ENCODE results near the gene CNTN4. TPM values are rescaled to one million over a fixed set of nuclear protein-coding genes. Genes with fewer than 3 reads are reported as not detected.
"Not testable (repeated sequence)": the region's sequence is repeated elsewhere in the genome, so short reads cannot be mapped to it uniquely, and the experiment has no call there.

The CNTN4 gene
- total and polyA plus RNA-seq, 9 donors: 0.35 to 16.7 (median 3.0) TPM

DNA sequence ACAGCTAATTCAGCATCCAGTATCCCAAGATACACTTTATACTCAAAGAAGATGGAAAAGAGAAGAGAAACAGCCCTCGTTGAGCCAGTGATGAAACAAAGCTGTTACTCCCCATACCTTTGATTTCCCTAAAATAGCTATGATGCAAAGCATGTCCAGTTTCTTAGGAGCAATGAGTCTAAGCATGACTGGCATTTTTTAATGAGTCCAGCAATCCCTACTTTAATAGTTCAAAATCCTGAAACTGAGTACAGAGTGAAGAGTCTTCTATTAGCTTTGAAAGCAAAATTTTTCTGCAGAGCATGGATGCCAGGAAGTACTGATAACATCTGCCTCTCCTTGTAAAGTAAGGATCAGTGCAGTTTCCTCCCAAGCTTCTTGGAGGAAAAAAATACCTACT is 708.8 kb downstream of the CNTN4 start:
- Histone ChIP-seq H3K4me3 (no peak overlapping the region), H3K9me3 (no peaks in the 10 kb centered on the region), H3K27me3 (no peaks in the 10 kb centered on the region), H3K27ac (no peak overlapping the region), H3K36me3 (no peaks in the 10 kb centered on the region), H3K4me1 (ENCODE audit: insufficient read depth) (no peaks in the 10 kb centered on the region)
- DNase-seq: no peak
- WGBS, 3 donors: 12 to 32% (median 20%) methylated on average over 1 of the region's 1 CpG
- intact Hi-C loops (cut with DNase I): no loop called here
- no peak for TF ChIP-seq POLR2A (IDR thresholded peaks at IDR 0.05)

DNA sequence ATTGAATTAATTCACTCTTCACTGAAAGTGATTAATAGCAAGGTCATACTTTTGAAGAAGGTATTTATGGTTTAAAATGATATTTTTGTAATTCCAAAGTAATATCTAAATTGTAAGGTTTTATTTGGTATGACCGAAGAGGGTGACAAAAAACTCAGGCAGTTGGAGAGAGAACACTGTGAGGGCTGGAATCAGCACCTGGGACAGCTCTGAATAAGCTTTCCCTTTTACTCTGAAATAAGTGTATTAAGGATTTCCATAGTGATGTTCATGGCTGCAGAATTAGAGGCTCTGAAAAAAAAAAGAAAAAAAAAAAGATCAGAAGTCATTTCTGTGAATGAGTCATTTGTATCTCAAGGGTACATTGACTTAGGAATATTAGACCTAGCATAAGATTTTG is 712.1 kb downstream of the CNTN4 start:
- Histone ChIP-seq H3K4me1 (ENCODE audit: insufficient read depth) (no peaks in the 10 kb centered on the region), H3K9me3 (no peaks in the 10 kb centered on the region), H3K27ac (no peak overlapping the region), H3K4me3 (no peak overlapping the region), H3K36me3 (no peaks in the 10 kb centered on the region), H3K27me3 (no peaks in the 10 kb centered on the region)
- DNase-seq: no peak
- TF ChIP-seq EP300 (IDR thresholded peaks at IDR 0.05): no peak
- TF ChIP-seq, protein P1, sequence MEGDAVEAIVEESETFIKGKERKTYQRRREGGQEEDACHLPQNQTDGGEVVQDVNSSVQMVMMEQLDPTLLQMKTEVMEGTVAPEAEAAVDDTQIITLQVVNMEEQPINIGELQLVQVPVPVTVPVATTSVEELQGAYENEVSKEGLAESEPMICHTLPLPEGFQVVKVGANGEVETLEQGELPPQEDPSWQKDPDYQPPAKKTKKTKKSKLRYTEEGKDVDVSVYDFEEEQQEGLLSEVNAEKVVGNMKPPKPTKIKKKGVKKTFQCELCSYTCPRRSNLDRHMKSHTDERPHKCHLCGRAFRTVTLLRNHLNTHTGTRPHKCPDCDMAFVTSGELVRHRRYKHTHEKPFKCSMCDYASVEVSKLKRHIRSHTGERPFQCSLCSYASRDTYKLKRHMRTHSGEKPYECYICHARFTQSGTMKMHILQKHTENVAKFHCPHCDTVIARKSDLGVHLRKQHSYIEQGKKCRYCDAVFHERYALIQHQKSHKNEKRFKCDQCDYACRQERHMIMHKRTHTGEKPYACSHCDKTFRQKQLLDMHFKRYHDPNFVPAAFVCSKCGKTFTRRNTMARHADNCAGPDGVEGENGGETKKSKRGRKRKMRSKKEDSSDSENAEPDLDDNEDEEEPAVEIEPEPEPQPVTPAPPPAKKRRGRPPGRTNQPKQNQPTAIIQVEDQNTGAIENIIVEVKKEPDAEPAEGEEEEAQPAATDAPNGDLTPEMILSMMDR (IDR thresholded peaks at IDR 0.05): no peak
- no peak for TF ChIP-seq POLR2A (IDR thresholded peaks at IDR 0.05)
- 52 to 57% (median 53%) methylated on average over 1 of the region's 1 CpG for WGBS, 3 donors
- intact Hi-C loops (cut with DNase I): no loop called here

DNA sequence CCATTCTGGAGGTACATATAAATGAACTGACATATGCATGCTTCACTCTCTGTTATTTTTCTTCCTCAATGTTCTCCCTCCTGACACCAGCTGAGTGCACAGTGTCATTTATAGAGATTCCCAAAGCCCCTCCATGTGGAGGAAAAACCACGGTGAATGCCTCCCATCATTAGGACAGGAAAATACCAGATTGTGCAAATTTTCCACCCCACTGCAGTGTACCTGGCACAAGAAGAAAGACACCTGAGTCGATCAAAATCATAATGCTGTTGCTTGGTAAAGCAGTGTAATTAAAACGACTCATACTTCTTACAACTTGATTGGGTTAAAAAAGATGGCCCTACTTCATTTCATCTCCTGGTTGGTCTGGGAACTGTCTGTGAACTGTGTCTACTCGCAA is 720.9 kb downstream of the CNTN4 start:
- no peaks in the 10 kb centered on the region for H3K9me3 ChIP-seq
- no peak for TF ChIP-seq POLR2A (IDR thresholded peaks at IDR 0.05)
- TF ChIP-seq, protein P1 (IDR thresholded peaks at IDR 0.05): no peak
- no peak overlapping the region for H3K4me3 ChIP-seq
- H3K36me3 ChIP-seq: no peaks in the 10 kb centered on the region
- intact Hi-C loops (cut with DNase I): no loop called here
- no peaks in the 10 kb centered on the region for H3K27me3 ChIP-seq
- H3K27ac ChIP-seq: no peak overlapping the region
- 90 to 94% (median 93%) methylated on average over 4 of the region's 4 CpGs for WGBS, 3 donors
- H3K4me1 ChIP-seq (ENCODE audit: insufficient read depth): no peaks in the 10 kb centered on the region
- DNase-seq: no peak

DNA sequence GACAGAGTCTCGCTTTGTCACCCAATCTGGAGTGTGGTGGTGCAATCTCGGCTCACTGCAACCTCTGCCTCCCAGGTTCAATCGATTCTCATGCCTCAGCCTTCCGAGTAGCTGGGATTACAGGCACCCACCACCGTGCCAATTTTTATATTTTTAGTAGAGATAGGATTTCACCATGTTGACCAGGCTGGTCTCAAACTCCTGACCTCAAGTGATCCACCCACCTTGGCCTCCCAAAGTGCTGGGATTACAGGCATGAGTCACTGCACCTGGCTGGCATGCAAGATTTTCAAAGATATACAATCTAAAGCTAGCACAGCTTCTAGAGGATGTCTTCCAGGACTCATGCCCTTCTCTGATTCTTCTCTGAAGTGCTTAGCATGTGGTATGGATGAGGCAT is 722.3 kb downstream of the CNTN4 start:
- whole genome bisulfite sequencing, 3 donors: 89 to 94% (median 91%) methylated on average over 5 of the region's 5 CpGs
- H3K9me3 ChIP-seq; H3K4me3 ChIP-seq; H3K36me3 ChIP-seq; DNase-seq; H3K27ac ChIP-seq; intact Hi-C loops (cut with DNase I); H3K4me1 ChIP-seq (ENCODE audit: insufficient read depth); H3K27me3 ChIP-seq: not testable (repeated sequence)

DNA sequence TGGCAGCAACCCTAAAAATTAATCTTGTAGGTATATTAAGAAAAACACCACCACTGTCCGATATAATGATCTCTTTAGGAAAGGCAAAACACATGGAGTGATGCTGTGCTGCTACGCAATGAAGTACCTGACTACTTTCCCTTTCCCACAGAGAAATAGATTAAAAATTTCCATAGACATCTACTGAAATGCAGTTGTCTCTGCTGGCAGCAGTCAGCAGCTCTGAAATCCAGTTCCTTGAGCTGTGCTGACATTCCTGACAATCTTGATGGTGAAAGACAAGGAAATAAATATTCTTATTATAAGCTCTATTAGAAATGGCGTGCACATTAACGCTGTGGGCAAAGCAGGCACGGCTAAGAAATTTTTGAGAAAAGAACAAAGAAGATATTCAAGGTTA is 723.9 kb downstream of the CNTN4 start:
- no peaks in the 10 kb centered on the region for H3K9me3 ChIP-seq
- intact Hi-C loops (cut with DNase I): no loop called here
- H3K4me1 ChIP-seq (ENCODE audit: insufficient read depth): no peaks in the 10 kb centered on the region
- TF ChIP-seq POLR2A (IDR thresholded peaks at IDR 0.05) (no peak), EP300 (IDR thresholded peaks at IDR 0.05) (no peak)
- TF ChIP-seq, protein P1 (IDR thresholded peaks at IDR 0.05): no peak
- no peak for DNase-seq
- 92 to 94% (median 94%) methylated on average over 5 of the region's 5 CpGs for WGBS, 3 donors
- H3K27me3 ChIP-seq: no peaks in the 10 kb centered on the region
- H3K27ac ChIP-seq: no peak overlapping the region
- no peak overlapping the region for H3K4me3 ChIP-seq
- no peaks in the 10 kb centered on the region for H3K36me3 ChIP-seq

DNA sequence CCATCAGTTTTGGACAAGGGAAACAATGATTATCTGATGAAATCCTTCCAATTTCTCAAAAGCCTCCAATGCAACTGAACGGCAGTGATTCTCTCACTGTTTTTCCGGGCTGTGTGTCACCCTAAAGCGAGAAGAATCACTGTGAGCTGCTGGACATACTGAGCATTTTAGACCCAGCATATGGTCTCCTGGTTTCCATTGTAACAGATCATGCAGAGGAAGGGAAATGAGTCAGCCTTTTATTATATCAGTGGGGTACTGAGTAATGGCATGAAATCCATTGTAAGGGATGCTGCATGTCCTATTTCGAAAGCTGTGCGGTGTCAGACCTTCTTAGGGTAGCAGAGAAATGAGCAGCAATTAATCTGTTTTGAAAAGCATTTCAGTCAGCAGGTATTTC is 724.4 kb downstream of the CNTN4 start:
- TF ChIP-seq POLR2A (IDR thresholded peaks at IDR 0.05) (no peak), EP300 (IDR thresholded peaks at IDR 0.05) (no peak)
- TF ChIP-seq, protein P1 (IDR thresholded peaks at IDR 0.05): no peak
- no peaks in the 10 kb centered on the region for H3K36me3 ChIP-seq
- H3K4me1 ChIP-seq (ENCODE audit: insufficient read depth): no peaks in the 10 kb centered on the region
- whole genome bisulfite sequencing, 3 donors: 71 to 91% (median 73%) methylated on average over 5 of the region's 5 CpGs
- intact Hi-C loops (cut with DNase I): no loop called here
- no peak for DNase-seq
- H3K27me3 ChIP-seq: no peaks in the 10 kb centered on the region
- H3K4me3 ChIP-seq: no peak overlapping the region
- no peak overlapping the region for H3K27ac ChIP-seq
- no peaks in the 10 kb centered on the region for H3K9me3 ChIP-seq

Measured in ovary (tissue), 9 donors.